GM10847 (cell line): Measurements from ENCODE around the gene CNRIP1.

Source experiments
- POLR2A ChIP-seq: IDR thresholded peaks from 2 replicates; pipeline ENCODE4 v1.6.1; 2011; ENCODE audit not compliant: insufficient read length; ENCODE audit errors: extremely low read depth

CNRIP1 gene

DNA sequence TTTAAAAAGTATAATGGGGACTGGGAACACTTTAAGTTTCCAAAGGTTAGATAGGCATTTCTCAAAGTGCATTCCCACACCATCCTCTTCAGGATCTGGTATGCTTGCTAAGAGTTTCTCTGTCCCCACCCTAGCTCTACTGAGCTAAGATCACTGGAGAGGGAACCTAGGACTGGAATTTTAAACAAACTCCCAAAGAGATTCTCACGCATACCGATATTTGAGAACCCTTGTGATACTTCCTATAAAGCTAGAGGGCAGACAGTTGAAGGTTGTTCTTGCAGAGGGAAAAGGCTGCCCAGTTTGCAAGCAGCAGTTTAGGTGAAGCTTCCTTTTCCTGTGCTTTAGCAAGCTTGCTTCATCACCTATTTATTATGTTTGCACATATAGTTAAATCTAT, 3.6 kb downstream of the CNRIP1 start:
- no peak for TF ChIP-seq POLR2A

GRCh38 chr2:68311033-68311432, 8.7 kb downstream of the CNRIP1 start:
- no peak for TF ChIP-seq POLR2A

GRCh38 chr2:68309426-68309825, 10.3 kb downstream of the CNRIP1 start:
- TF ChIP-seq POLR2A = no peak

- no peak for TF ChIP-seq POLR2A
Measured at GRCh38 chr2:68303033-68303901, 16.5 kb downstream of the CNRIP1 start.

DNA sequence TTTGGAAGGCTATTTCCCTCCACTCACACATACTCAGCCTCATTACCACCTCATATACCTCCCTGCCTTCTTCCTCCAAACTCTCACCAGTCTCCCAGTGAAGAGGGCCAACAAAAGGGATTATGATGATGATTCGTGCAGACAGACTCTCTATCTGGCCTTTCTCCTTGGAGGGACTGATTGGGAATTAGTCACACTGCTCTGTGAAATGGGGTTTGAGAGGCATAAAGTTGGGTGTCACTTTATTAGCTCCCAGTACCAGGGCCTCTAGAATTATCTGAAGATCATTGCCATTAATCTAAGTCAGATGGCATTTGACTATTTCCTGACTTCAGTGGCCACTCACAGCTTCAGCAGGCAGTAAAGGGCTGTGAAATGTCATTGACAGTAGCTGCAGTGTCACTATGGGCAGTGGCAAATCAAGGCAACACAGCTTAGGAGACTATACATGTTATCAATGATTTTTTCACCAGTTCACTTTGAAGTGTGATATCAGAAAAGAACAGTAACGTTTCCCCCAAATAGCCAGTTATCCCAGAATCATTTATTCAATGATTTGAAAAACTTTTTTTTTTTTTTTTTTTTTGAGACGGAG, 17.4 kb downstream of the CNRIP1 start:
- TF ChIP-seq POLR2A = no peak

GRCh38 chr2:68295516-68295915, 24.2 kb downstream of the CNRIP1 start:
- TF ChIP-seq POLR2A = no peak

- no peak for TF ChIP-seq POLR2A
Measured at GRCh38 chr2:68294913-68295312, 24.8 kb downstream of the CNRIP1 start.

GRCh38 chr2:68294187-68294586, 25.6 kb downstream of the CNRIP1 start:
- no peak for TF ChIP-seq POLR2A

DNA sequence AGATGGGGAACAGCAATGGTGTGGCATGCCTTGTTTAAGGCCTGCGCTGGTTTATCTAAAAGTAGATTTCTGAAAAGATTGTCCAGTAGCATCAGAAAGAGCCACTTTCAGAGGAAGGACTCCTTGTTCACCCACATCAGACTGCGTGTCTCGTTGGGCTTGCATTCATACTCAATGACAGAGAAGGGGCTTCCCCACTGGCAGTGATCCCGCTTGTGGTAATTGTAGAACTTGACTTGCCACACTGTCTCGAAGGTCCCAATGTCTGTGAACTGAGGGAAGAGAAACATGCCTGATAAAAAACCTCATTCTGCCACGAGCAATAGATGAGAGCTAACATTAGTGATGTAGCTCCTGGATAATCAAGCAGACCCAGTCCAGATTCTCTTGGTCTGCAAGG, 26.0 kb downstream of the CNRIP1 start:
- TF ChIP-seq POLR2A = no peak

- no peak for TF ChIP-seq POLR2A
Measured at GRCh38 chr2:68293024-68293423, 26.7 kb downstream of the CNRIP1 start.

GRCh38 chr2:68292108-68292710, 27.5 kb downstream of the CNRIP1 start:
- TF ChIP-seq POLR2A = no peak

DNA sequence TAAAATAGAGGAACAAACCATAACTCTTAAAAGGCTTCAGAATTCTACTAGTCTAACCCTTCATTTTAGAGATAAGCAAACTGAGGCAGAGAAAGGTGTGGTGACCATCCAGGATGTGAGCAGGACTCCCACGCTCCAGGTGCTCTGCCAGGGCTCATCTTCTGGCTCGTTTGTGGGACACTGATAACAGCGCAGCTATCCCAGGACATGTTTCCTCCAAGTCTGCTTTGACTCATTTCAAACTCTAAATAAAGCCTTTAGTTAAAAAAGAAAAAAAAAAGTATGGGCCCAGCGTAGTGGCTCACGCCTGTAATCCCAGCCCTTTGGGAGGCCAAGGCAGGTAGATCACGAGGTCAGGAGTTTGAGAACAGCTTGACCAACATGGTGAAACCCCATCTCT, 28.4 kb downstream of the CNRIP1 start:
- TF ChIP-seq POLR2A = no peak

DNA sequence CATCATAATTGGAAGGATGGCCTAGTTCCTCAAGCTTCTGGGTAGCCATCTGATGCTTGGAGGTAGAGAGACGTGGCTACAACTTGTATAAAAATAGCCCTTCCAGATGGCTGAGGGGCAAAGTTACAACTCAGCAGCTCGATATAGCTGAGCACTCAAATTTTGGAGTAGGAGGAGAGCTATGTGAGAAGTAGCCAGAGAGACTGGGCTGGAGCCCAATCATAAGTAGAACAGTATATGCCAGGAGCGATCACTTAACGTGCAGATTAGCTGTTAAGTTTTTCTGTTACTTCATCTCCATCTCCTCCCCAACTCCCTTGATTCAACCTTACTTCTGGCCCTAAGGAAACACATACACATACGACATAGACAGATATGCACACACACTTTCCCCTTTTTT, 28.8 kb downstream of the CNRIP1 start:
- no peak for TF ChIP-seq POLR2A

DNA sequence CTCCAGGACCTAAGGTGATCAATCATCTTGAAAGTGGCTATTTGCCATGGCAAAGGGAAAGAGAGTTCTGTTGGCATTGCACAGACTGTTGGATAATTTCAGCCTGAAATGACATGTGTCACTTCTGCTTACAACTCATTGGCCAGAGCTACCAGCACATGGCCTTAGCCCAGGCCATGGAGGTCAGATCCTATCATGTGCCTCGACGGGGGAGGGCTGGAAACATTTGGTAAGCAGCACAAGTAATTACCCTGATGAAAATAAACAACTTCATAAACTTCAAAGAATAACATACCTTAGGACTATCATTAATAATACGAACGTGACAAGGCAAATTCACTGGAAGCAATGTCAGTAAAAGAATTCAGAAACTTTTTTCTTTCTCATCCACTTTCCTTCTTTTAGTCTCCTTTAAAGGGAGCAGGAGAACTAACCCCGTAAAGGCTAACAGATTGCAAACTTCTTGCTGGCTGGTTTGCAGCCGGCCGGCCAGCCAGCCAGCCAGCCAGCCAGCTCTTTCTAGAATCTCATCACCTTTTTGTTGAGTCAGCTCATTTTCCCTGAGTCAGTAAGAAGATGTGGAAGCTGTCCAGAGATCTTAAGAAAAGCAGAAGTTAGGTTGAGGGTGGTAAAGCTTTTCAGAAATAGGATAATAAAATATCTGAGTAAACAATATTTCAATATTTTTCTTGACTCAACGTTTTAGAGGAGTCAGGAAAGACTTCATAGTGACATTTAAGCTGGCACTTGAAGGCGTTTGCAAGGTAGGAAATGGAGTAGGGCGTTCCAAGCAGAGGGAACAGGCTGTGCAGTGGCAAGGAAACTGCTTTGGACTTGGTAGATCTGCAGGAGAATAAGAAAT, 31.9 kb downstream of the CNRIP1 start:
- TF ChIP-seq POLR2A = no peak

- no peak for TF ChIP-seq POLR2A
Measured at GRCh38 chr2:68284896-68285295, 34.9 kb downstream of the CNRIP1 start.

GRCh38 chr2:68283419-68283812, 36.3 kb downstream of the CNRIP1 start:
- no peak for TF ChIP-seq POLR2A

GRCh38 chr2:68282811-68283418, 36.8 kb downstream of the CNRIP1 start:
- no peak for TF ChIP-seq POLR2A
